SJSA1 (cell line): ENCODE measurements around the gene TAF1B. TPM values are rescaled to one million over a fixed set of nuclear protein-coding genes. Genes with fewer than 3 reads are reported as not detected.

Source experiments
- DNase-seq, 2 experiments: peaks; one replicate each; pipeline ENCODE4 v3.0.0-alpha.2; 2015 to 2020; ENCODE audit warnings: low spot score in 2 of 2, low read depth in 1 of 2
- H3K27ac ChIP-seq: fragments of 250-450 bp; sonication (Bioruptor Pico); 2 replicates; pipeline ENCODE4 v1.5.1; 2020; ENCODE audit warnings: mild to moderate bottlenecking, moderate library complexity
- H3K27me3 ChIP-seq: fragments of 250-450 bp; sonication (Bioruptor Pico); replicated peaks from 2 replicates; pipeline ENCODE4 v1.5.1; 2020; ENCODE audit warnings: mild to moderate bottlenecking, moderate library complexity
- H3K36me3 ChIP-seq: fragments of 250-450 bp; sonication (Bioruptor Pico); 2 replicates; pipeline ENCODE4 v1.5.1; 2020; ENCODE audit warnings: mild to moderate bottlenecking
- H3K4me1 ChIP-seq: fragments of 250-450 bp; sonication (Bioruptor Pico); replicated peaks from 2 replicates; pipeline ENCODE4 v1.6.1; 2021; ENCODE audit warnings: mild to moderate bottlenecking
- H3K4me3 ChIP-seq: fragments of 250-450 bp; sonication (Bioruptor Pico); 2 replicates; pipeline ENCODE4 v1.5.1; 2020; ENCODE audit warnings: mild to moderate bottlenecking
- H3K9me3 ChIP-seq: fragments of 250-450 bp; sonication (Bioruptor Pico); replicated peaks from 2 replicates; pipeline ENCODE4 v1.5.1; 2020; ENCODE audit warnings: mild to moderate bottlenecking
- total RNA-seq: library from RNA; depleted of rRNA; stranded (reverse); fragments of >200 nt; shearing (Covaris generic); gene quantifications from 2 replicates; pipeline ENCODE4 v1.2.3, GENCODE V29; 2014

The TAF1B gene
- total RNA-seq, 1 experiment from 2014 or later, result 35.6 TPM

DNA sequence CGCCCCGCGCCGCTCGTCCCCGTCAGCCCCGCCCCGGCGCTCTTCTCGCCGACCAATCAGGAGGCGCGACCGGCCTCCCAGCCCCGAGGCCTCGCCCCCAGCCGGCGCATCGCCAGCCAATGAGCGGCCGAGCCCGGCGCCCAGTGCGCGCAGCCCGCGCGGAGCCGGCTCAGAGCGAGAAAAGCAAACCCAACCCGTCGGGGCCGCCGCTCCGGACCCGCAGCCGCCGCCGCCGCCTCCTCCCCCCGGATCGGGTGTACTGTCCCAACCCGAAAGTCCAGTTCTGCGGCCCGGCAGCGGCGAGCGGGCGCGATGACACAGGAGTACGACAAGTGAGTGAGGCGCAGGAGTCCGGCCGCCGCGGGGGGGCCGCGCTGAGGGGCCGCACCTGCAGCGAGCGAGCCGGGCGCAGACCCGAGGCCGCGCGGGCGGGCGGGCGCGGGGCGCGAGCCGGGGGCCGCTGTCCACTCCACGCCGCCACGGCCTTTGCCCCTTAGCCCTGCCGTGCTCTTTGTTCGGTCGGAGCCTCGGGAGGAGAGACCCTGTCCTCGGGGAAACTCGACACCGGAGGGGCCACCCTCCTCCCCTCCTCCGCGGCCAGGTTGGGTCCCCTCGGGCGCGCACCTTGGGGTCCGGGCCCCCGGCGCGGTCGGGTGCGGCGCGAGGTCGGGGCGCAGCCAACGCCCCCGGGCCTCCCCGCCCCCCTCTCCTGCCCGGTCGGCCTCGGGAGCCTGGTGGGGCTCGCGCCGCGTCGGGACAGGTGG, 108.4 kb downstream of the TAF1B start, which contains the start of gene GRHL1:
TSS of gene GRHL1 (plus strand) at position 172 of the 764 bp plus-strand sequence. CDS start at position 313, 141 bp downstream.
- Histone ChIP-seq H3K4me3 (peak within 1 kb of the TSS; percentile 90), H3K4me1 (peaks cover 36% of the 10 kb centered on the region), H3K27ac (no peak within 1 kb of the TSS), H3K9me3 (no peaks in the 10 kb centered on the region), H3K36me3 (no peaks in the 10 kb centered on the region), H3K27me3 (no peaks in the 10 kb centered on the region)
- peak; percentile 87 to 91 for DNase-seq

DNA sequence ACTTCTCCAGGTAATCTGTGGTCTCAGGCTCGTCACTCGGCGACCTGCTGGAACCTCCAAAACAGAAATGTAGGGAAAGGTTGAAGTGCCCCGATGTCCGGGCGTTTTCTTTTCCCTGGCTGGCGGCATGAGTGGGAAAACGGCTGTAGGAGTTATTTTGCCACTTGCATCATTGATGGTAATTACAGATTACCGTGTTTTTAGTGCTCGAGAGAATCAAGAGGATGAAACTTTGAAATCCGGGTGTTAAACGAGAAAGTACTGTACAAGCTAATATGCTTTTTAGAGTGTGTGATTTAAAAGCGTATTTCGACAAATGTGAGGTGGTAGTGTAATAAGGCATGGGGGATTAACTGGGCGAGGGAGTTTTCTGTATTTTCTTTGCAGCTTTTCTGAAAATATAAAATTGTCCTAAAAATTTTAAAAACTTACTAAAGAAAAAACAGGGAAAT, 109.0 kb downstream of the TAF1B start:
- DNase-seq, result no peak
- H3K36me3 ChIP-seq, result no peaks in the 10 kb centered on the region
- no peaks in the 10 kb centered on the region for H3K9me3 ChIP-seq
- peaks cover 30% of the 10 kb centered on the region for H3K4me1 ChIP-seq
- no peak overlapping the region for H3K27ac ChIP-seq
- peak overlapping the region; percentile 90 for H3K4me3 ChIP-seq
- H3K27me3 ChIP-seq, result no peaks in the 10 kb centered on the region

DNA sequence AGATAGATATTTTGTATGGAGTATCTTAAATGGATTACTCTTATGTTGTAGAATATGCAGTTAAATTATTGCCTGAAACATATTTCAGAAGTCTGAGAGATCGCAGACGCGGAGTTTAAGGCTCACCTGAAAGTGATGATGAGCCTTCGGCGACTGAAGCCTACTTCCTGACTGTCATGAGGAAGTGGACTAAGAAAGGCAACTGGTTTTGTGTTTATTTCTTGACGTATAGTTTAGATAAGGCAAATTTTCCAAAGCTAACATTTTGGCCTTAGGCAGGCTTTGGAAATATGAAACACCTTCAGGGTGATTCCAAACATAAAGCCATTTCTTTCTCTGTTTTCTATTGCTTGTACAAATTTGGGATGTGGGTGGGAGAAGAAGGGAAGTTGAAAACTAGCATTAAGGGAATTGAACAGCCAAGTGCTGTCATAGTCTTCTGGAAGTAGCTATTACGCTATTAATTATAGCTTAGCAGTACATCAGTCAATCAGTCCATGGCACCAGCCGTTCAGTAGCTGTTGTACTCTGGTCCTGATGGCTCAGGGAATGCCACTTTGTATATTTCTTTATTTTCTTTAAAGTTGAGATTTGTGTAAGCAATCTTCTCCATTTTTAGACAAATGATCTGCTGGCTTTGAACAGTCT, 109.7 kb downstream of the TAF1B start:
- DNase-seq, result no peak
- no peak overlapping the region for H3K27ac ChIP-seq
- peaks cover 26% of the 10 kb centered on the region for H3K4me1 ChIP-seq
- no peaks in the 10 kb centered on the region for H3K27me3 ChIP-seq
- no peaks in the 10 kb centered on the region for H3K36me3 ChIP-seq
- H3K4me3 ChIP-seq, result no peak overlapping the region
- no peaks in the 10 kb centered on the region for H3K9me3 ChIP-seq

DNA sequence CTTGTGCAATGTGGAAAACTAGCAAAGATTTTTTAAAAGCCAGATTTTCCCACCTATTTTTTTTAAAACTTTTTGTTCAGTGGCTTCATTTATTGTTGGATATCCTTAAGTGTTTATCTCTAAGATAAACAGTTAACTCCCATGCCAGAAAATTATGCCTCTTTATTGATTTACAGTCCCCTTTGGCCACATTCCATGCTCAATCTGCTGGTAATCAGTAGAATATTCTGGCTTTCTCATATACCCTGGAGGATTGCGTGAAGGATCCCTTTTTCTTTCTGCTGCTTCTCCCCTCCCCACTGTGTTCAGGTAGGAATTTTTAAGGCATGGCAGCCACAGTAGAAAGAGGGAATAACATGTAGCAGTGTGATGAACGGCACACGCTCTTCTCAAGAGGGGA, 110.9 kb downstream of the TAF1B start:
- DNase-seq, result peak in 1 of 2 experiments; percentile 28
- H3K4me3 ChIP-seq, result no peak overlapping the region
- H3K9me3 ChIP-seq, result no peaks in the 10 kb centered on the region

DNA sequence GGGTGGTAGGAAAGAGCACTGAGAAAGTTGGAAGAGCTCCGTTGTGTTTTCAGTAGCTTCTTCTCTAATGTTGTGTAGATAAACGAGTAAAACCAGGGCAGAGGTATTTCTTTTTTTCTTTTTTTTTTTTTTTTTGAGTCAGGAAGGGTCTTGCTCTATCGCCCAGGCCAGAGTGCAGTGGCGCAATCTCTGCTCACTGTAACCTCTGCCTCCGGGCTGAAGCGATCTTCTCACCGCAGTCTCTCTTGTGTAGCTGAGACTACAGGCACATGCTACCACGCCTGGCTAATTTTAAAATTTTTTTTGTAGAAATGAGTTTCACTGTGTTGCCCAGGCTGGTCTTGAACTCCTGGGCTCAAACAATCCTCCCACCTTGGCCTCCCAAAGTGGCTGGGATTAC, 114.8 kb downstream of the TAF1B start:
- Histone ChIP-seq H3K27me3 (no peaks in the 10 kb centered on the region), H3K27ac (no peak overlapping the region), H3K4me1 (peaks cover 14% of the 10 kb centered on the region), H3K36me3 (no peaks in the 10 kb centered on the region), H3K4me3 (no peak overlapping the region), H3K9me3 (no peaks in the 10 kb centered on the region)
- DNase-seq, result no peak

More for the DNA sequence above, 110.9 kb downstream of the TAF1B start:
- no peak overlapping the region for H3K27ac ChIP-seq
- no peaks in the 10 kb centered on the region for H3K36me3 ChIP-seq
- H3K4me1 ChIP-seq, result peaks cover 26% of the 10 kb centered on the region
- no peaks in the 10 kb centered on the region for H3K27me3 ChIP-seq

DNA sequence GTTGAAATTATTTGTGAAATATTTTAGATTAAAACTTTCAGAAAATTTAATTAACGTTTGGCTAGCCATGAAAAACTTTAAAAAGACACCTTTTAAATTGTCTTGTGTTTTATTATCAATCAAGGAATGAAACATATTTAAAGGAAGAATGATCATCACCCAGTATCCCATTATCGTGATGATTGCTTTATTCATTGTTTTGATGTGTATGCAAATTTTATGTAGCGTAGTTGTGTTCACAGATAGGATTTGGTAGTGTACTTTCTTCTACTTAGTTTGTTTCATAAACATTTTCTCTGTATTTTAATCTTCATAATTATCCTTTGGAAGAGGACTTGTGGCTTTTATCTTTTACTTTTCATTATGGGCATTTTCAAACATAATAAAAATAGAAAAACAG, 116.0 kb downstream of the TAF1B start:
- H3K4me3 ChIP-seq, result no peak overlapping the region
- no peaks in the 10 kb centered on the region for H3K9me3 ChIP-seq
- no peak for DNase-seq
- peaks cover 3% of the 10 kb centered on the region for H3K4me1 ChIP-seq
- H3K27ac ChIP-seq, result no peak overlapping the region
- no peaks in the 10 kb centered on the region for H3K27me3 ChIP-seq
- H3K36me3 ChIP-seq, result no peaks in the 10 kb centered on the region

DNA sequence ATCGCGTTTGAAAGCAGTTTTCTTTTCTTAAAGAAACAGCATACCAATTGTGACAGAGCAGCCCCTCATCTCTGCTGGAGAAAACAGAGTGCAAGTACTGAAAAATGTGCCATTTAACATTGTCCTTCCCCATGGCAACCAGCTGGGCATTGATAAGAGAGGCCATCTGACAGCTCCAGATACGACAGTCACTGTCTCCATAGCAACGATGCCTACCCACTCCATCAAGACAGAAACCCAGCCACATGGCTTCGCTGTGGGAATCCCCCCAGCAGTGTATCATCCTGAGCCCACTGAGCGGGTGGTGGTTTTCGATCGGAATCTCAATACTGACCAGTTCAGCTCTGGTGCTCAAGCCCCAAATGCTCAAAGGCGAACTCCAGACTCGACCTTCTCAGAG, 117.7 kb downstream of the TAF1B start:
- Histone ChIP-seq H3K9me3 (no peaks in the 10 kb centered on the region), H3K36me3 (no peaks in the 10 kb centered on the region)

DNA sequence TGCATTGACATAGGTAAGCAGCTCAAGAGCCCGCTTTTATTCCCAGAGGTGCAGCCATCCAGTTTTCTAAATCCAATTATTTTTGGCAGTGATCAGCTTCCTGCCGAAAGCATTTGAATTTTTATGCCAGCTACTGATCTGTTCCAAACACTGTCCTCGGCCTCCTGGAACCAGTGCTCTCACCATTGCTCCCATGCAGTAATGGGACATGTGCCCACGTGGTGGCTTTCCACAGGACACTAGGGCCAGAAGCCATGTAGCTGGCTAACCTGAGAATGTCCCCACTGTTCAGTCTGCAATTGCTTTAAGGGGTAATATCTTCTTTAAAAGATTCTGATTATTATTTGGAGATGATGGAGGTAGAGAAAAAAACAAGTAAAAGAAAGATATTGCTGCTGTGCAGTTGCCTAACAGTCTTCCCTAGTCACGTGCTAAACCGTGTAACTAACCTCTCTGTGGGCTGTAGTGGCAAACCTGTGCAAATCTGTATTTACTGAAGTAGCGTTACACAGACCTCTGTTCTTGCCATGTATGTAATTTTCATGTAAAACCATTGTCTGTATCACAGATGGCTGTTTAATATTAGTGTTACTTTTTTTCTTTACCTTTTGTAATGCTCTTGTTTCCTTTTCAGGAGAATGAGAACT, 121.2 kb downstream of the TAF1B start:
- no peak for DNase-seq
- H3K27me3 ChIP-seq, result no peaks in the 10 kb centered on the region
- H3K4me1 ChIP-seq, result no peaks in the 10 kb centered on the region
- no peaks in the 10 kb centered on the region for H3K36me3 ChIP-seq
- no peak overlapping the region for H3K27ac ChIP-seq
- H3K9me3 ChIP-seq, result no peaks in the 10 kb centered on the region
- no peak overlapping the region for H3K4me3 ChIP-seq

More for the DNA sequence above, 117.7 kb downstream of the TAF1B start:
- Histone ChIP-seq H3K4me1 (no peaks in the 10 kb centered on the region), H3K27me3 (no peaks in the 10 kb centered on the region), H3K4me3 (no peak overlapping the region), H3K27ac (no peak overlapping the region)
- DNase-seq, result no peak

DNA sequence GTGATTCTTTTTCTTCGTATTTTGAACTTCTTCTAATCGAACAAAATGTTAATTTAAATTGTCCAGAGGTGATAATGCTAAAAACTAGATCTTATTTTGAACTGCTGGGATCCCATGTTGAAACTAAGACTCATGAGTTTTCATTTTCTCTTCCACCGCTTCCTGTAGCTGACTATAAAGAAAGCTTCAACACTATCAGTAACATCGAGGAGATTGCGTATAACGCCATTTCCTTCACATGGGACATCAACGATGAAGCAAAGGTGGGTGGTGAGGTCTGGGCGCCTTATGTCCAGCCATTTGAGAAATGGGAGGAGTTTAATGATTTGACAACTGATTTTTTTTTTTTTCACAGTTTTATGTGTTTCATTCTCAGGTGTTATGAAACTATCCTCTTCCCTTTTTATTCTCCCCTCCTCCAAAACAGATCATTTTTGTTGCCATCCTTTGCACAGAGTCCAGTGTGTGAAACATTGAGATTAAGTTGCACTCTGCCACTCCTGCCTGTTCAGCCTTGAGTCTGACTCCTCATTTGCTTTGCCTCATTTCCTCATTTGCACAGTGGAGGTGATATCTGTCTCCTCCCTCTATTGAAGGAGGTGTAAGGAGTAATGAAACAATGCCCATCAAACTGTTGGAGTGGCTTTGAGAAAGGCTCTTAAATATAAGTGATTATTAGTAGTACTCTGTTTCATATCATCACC, 122.0 kb downstream of the TAF1B start:
- no peak overlapping the region for H3K4me3 ChIP-seq
- no peak for DNase-seq
- H3K9me3 ChIP-seq, result no peaks in the 10 kb centered on the region
- H3K36me3 ChIP-seq, result no peaks in the 10 kb centered on the region
- H3K4me1 ChIP-seq, result no peaks in the 10 kb centered on the region
- no peak overlapping the region for H3K27ac ChIP-seq
- H3K27me3 ChIP-seq, result no peaks in the 10 kb centered on the region

DNA sequence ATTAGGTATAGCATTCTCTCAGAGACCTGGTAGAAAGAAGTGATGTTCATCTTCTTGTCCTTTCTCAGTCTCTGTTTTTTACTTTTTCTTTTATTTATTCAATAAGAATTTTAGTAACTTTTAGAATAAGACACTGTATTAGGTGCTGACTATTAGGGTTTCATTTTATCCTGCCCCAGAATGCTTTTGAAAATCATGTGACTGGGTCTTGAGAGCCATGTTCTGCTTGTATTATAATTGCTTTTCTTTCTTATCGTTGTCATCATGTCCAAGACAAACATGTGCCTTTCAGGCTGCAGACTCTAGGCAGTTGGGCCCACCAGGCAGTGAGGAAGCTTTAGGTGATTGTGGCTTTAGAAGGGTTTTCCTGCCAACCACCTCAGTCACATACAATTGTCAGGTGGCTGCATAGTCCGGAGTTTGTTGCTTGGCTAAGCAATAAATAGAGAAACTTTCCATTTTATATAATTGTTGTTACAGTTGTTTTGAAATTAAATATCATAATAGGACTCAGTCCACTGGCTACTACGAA, 123.3 kb downstream of the TAF1B start:
- H3K27ac ChIP-seq, result no peak overlapping the region
- no peak for DNase-seq
- no peak overlapping the region for H3K4me3 ChIP-seq
- H3K4me1 ChIP-seq, result peaks cover 9% of the 10 kb centered on the region
- H3K9me3 ChIP-seq, result no peaks in the 10 kb centered on the region
- no peaks in the 10 kb centered on the region for H3K36me3 ChIP-seq
- no peaks in the 10 kb centered on the region for H3K27me3 ChIP-seq

DNA sequence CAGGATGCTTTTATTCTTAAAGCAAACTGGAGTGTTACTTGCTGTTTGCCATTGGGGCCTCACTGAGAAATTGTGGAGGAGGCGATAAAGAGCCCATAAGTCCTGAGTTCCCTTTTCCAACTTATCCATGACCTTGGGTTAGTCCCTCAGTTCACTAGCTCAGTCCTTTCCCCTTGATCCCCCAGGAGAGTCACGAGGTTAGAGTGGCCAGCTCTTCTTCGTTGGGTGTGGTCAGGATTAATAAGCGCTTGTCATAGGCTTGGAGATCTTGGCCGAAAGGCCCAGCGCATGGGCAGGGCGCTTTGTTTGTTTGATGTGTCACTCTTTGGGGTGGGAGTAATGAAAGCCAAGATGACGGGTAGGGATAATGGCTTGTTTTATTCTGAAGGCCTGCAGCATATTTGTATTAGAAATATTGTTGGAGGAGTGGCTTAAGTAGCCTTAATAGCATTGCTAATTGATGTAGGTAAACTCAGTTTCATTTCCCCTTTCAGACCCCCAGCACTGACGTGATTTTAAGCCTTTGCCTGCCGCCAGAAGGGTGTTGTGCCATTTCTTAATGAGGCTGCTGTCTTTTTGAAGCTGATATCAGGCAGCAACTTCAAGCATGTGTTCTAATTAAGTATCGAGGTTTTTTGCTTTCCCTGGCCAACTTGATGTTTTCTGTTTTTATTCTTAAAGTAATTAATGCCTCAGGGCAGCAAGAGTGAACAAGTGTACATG, 123.9 kb downstream of the TAF1B start:
- Histone ChIP-seq H3K9me3 (no peaks in the 10 kb centered on the region), H3K4me1 (peaks cover 16% of the 10 kb centered on the region), H3K4me3 (no peak overlapping the region), H3K27ac (no peak overlapping the region), H3K27me3 (no peaks in the 10 kb centered on the region), H3K36me3 (no peaks in the 10 kb centered on the region)
- DNase-seq, result no peak

DNA sequence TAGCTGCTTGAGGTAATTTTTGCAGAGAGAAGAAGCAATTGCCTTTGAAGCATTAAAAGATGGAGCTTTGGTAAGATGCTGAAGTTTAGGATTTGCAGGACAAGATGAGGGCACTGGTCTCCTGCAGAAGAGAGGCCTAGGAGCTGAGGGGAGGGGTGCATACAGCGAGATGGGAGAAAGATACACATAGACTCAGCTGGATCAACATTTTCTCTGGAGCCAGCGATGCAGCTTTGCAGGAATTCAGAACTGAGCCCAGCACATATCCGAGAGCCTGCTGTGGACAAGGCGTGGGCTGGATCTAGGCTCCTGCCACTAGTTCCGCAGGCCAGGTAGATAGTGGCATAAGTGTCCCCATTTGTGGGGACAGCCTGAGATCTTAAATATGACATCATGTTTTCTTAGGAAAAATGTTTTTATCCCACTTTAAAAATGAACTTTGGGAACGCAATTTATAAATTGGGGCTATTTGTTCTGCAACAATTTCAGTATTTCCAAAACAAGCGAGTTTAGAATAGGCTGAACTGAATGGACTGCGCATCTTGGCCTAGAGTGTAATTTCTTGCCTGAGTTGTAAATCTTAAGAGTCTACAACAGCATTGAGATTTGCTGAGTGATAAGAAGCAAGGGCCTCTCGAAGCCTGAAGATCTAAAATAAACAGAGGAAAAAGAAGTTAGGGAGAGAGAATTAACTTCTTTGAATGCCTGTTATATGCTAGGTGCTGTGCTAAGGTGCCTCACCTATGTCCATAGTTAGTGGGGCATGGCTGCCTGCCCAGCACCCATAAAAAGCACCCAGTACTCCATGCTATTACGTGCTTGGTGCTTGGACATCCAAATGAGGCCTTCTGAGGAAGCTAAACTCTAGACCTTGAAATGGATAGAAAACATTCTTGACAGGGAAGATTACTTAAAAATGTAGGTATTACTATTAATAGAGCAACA, 125.6 kb downstream of the TAF1B start:
- no peaks in the 10 kb centered on the region for H3K9me3 ChIP-seq
- H3K36me3 ChIP-seq, result no peaks in the 10 kb centered on the region
- no peak for DNase-seq
- H3K4me1 ChIP-seq, result peaks cover 32% of the 10 kb centered on the region
- H3K27me3 ChIP-seq, result no peaks in the 10 kb centered on the region
- H3K27ac ChIP-seq, result no peak overlapping the region
- H3K4me3 ChIP-seq, result no peak overlapping the region
